Spleen (tissue), 11 donors: ENCODE measurements around the gene FBN2. TPM values are rescaled to one million over a fixed set of nuclear protein-coding genes. Genes with fewer than 3 reads are reported as not detected.

Experiments used
- DNase-seq: peaks from one replicate; pipeline ENCODE4 v3.0.0-alpha.2; 2020
- H3K27ac ChIP-seq, 8 donors: fragments of 200-600 bp; sonication (generic) in 7 of 8; 1 replicate in 4 of 8; 2 replicates in 4 of 8; pipeline versions ENCODE4 v1.5.0 to v1.8.0; 2016 to 2021; ENCODE audit warnings: inconsistent platforms in 4 of 8, mild to moderate bottlenecking in 4 of 8, moderate library complexity in 1 of 8
- H3K27me3 ChIP-seq, 7 donors: fragments of 200-600 bp; sonication (generic) in 6 of 7; replicated peaks in 1 of 7; 1 replicate in 4 of 7; 2 replicates in 3 of 7; pipeline versions ENCODE4 v1.5.0 to v1.8.0; 2016 to 2021; ENCODE audit warnings: inconsistent platforms in 3 of 7, mild to moderate bottlenecking in 1 of 7
- H3K36me3 ChIP-seq, 6 donors: fragments of 200-600 bp; sonication (generic) in 5 of 6; 1 replicate in 4 of 6; 2 replicates in 2 of 6; pipeline versions ENCODE4 v1.5.0 to v1.8.0; 2016 to 2021; ENCODE audit warnings: inconsistent platforms in 2 of 6
- H3K4me1 ChIP-seq, 6 donors: fragments of 200-600 bp; sonication (generic) in 5 of 6; 1 replicate in 3 of 6; 2 replicates in 3 of 6; pipeline versions ENCODE4 v1.5.0 to v1.8.0; 2016 to 2021; ENCODE audit warnings: inconsistent platforms in 3 of 6
- H3K4me3 ChIP-seq, 8 donors: fragments of 200-600 bp; sonication (generic) in 7 of 8; 1 replicate in 4 of 8; 2 replicates in 4 of 8; pipeline versions ENCODE4 v1.5.0 to v1.8.0; 2016 to 2021; ENCODE audit warnings: inconsistent platforms in 4 of 8, mild to moderate bottlenecking in 4 of 8, moderate library complexity in 2 of 8
- H3K9me3 ChIP-seq, 8 donors: fragments of 200-600 bp; sonication (generic) in 7 of 8; 1 replicate in 4 of 8; 2 replicates in 4 of 8; pipeline versions ENCODE4 v1.5.0 to v1.8.0; 2016 to 2021; ENCODE audit warnings: inconsistent platforms in 4 of 8
- CTCF ChIP-seq, 11 experiments: fragments of 200-600 bp in 7 of 11; fragments of 450-650 bp in 4 of 11; sonication (generic) in 4 of 11; IDR thresholded peaks in 8 of 11; conservative IDR thresholded peaks in 3 of 11; 1 replicate in 7 of 11; 2 replicates in 4 of 11; pipeline versions ENCODE4 v1.4.0 to v1.8.0; 2016 to 2021; ENCODE audit warnings: antibody characterized with exemption in 11 of 11, inconsistent platforms in 4 of 11, mild to moderate bottlenecking in 1 of 11
- POLR2A ChIP-seq, 3 donors: fragments of 450-650 bp; IDR thresholded peaks; one replicate each; pipeline ENCODE4 v1.5.1; 2017; ENCODE audit warnings: antibody characterized with exemption in 3 of 3, mild to moderate bottlenecking in 1 of 3
- POLR2AphosphoS5 ChIP-seq, 3 donors: sonication (generic); formaldehyde crosslinking; IDR thresholded peaks; one replicate each; pipeline ENCODE4 v1.5.1; 2017; ENCODE audit warnings: antibody characterized with exemption in 3 of 3
- WGBS, 5 donors: extraction: QIAGEN DNeasy Blood & Tissue Kit in 3 of 5; methylation state at CpG; one replicate each; pipeline versions ENCODE4 v1.1.5 to v1.1.7; 2013 to 2018; 5-methylcytosine and 5-hydroxymethylcytosine counted together
- intact Hi-C: fragments of 100-400 bp; cut with DNase I; formaldehyde crosslinking; loops from one replicate; pipeline ENCODE4 v1.15.0; 2023; ENCODE audit warnings: low total_unique reads
- polyA plus RNA-seq, 3 donors: library from polyadenylated mRNA; stranded (reverse); fragments of 200-250 nt; gene quantifications; one replicate each; pipeline ENCODE4 v1.2.1, GENCODE V29; 2013
- total RNA-seq, 7 donors: library from RNA; depleted of rRNA in 3 of 7; stranded (reverse); fragments of >200 nt in 3 of 7; fragmentation: NEBNext Ultra II Directional in 4 of 7; extraction: Animal tissue kit (Norgen Biotek cat#: 25700) in 4 of 7; gene quantifications; one replicate each; pipeline versions ENCODE4 v1.1.0 to v1.2.1, GENCODE V29; 2016 to 2021
- donor health status: healthy with polysubstance abuse.
- donor health status: DM: no; HTN: no; CAD: no; lungs with moderate emphysema.
- donor health status: DM: no; HTN: no; CAD: no.
- donor health status: Bipolar disorder and iron deficiency.
- donor health status: healthy.
- donor health status: DM: no; HTN: no; CAD: no.
- donor health status: DM: yes; HTN: yes; CAD: no.

FBN2 gene
- total and polyA plus RNA-seq, 10 donors = 0.21 to 7.6 (median 2.6) TPM

DNA sequence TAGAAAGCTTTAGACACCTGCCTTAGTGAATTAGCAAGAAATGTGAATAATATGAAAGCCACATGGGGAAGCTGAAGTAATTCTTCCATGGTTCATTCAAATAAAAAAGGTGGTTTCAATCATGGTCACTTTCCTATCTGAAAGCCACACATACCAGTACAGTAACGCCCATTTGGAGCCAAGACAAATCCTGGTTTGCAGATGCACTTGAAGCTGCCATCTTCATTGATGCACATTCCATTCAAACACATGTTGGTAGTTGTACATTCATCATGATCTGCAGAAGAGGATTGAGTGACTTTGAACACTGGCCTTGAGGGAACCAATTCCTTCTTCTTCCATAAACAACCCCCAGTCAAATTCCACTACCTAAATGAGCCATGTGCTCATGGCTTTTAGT lies 161.5 kb downstream of the FBN2 start:
- no peaks in the 10 kb centered on the region for H3K4me1 ChIP-seq
- H3K4me3 ChIP-seq = no peak overlapping the region
- no peak overlapping the region for H3K27ac ChIP-seq
- TF ChIP-seq POLR2AphosphoS5 (IDR thresholded peaks at IDR 0.05) (no peak), POLR2A (IDR thresholded peaks at IDR 0.05) (no peak), CTCF (IDR thresholded peaks at IDR 0.05 in 8 of 11, conservative IDR thresholded peaks at IDR 0.05 in 3 of 11) (no peak)
- no peaks in the 10 kb centered on the region for H3K27me3 ChIP-seq
- intact Hi-C loops = no loop called here
- 58 to 68% (median 63%) methylated on average over 1 of the region's 1 CpG for WGBS, 5 donors
- H3K36me3 ChIP-seq = no peaks in the 10 kb centered on the region
- DNase-seq = no peak
- H3K9me3 ChIP-seq = no peaks in the 10 kb centered on the region

DNA sequence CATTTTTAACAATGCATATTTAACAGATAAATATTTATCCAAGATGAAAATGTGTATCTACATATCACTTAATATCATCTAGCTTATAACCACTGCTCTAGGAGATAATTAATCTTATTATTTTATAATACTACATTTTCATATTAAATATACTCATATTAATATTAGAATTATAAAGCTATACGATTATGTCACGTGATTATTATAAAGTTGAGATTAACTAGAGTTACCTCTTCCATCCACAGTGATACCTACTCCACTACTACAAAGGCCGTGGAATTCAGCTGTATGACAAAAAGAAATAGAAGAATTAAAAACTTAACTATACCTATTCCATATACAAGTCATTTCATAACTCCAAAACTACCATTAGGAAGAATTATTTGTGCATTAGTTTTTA lies 171.9 kb downstream of the FBN2 start:
- no peak overlapping the region for H3K4me3 ChIP-seq
- no peaks in the 10 kb centered on the region for H3K4me1 ChIP-seq
- 79 to 90% (median 88%) methylated on average over 3 of the region's 3 CpGs for WGBS, 5 donors
- TF ChIP-seq POLR2AphosphoS5 (IDR thresholded peaks at IDR 0.05) = no peak
- TF ChIP-seq CTCF (IDR thresholded peaks at IDR 0.05 in 8 of 11, conservative IDR thresholded peaks at IDR 0.05 in 3 of 11) = no peak
- no peak for TF ChIP-seq POLR2A (IDR thresholded peaks at IDR 0.05)
- no peaks in the 10 kb centered on the region for H3K36me3 ChIP-seq
- H3K9me3 ChIP-seq = no peaks in the 10 kb centered on the region
- no peak for DNase-seq
- H3K27ac ChIP-seq = no peak overlapping the region
- no peaks in the 10 kb centered on the region for H3K27me3 ChIP-seq
- intact Hi-C loops = no loop called here

DNA sequence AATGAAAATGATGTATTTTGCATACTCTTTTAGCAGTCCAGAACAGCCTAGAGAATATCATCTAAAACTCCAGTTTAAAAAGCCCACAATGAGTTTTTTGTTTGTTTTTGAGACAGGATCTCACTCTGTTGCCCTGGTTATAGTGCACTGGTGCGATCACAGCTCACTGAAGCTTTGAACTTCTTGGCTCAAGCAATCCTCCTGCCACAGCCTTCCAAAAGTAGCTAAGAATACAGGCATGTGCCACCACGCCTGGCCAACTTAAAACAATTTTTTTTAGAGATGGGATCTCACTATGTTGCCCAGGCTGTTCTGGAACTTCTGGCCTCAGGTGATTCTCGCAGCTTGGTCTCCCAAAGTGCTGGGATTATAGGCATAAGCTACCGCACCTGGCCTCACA lies 175.7 kb downstream of the FBN2 start:
- Histone ChIP-seq H3K4me1 (no peaks in the 10 kb centered on the region), H3K36me3 (no peaks in the 10 kb centered on the region), H3K27me3 (no peaks in the 10 kb centered on the region), H3K9me3 (no peaks in the 10 kb centered on the region), H3K27ac (no peak overlapping the region), H3K4me3 (no peak overlapping the region)
- 61 to 82% (median 77%) methylated on average over 4 of the region's 4 CpGs for WGBS, 5 donors
- intact Hi-C loops = no loop called here
- no peak for DNase-seq
- no peak for TF ChIP-seq CTCF (IDR thresholded peaks at IDR 0.05 in 8 of 11, conservative IDR thresholded peaks at IDR 0.05 in 3 of 11)
- TF ChIP-seq POLR2AphosphoS5 (IDR thresholded peaks at IDR 0.05) = no peak
- TF ChIP-seq POLR2A (IDR thresholded peaks at IDR 0.05) = no peak

DNA sequence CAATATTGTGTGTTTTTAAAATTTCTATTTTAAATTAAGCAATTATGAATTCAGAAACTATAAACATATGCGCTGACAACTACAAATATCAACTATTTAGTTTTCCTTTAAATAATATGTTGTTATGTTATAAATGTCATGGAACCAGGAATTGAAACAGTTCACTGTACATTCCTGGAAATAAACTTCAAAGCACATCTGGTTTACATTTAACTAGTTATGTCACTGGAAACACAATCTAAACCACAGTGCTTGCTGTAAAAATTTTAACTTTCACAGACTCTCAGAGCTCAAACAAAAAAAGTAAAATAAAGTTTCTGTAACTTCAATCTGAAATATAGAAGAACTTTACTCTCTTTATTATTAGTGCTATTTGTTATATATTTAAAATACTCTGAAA lies 179.2 kb downstream of the FBN2 start:
- no peaks in the 10 kb centered on the region for H3K36me3 ChIP-seq
- 96 to 98% (median 97%) methylated on average over 1 of the region's 1 CpG for WGBS, 5 donors
- H3K4me1 ChIP-seq = no peaks in the 10 kb centered on the region
- no peaks in the 10 kb centered on the region for H3K9me3 ChIP-seq
- no peak overlapping the region for H3K4me3 ChIP-seq
- H3K27ac ChIP-seq = no peak overlapping the region
- no peaks in the 10 kb centered on the region for H3K27me3 ChIP-seq
- no peak for TF ChIP-seq CTCF (IDR thresholded peaks at IDR 0.05 in 8 of 11, conservative IDR thresholded peaks at IDR 0.05 in 3 of 11)
- no peak for TF ChIP-seq POLR2AphosphoS5 (IDR thresholded peaks at IDR 0.05)
- TF ChIP-seq POLR2A (IDR thresholded peaks at IDR 0.05) = no peak
- no peak for DNase-seq
- intact Hi-C loops = no loop called here
